ENCODE measurements around the gene NAP1L4. TPM values are rescaled to one million over a fixed set of nuclear protein-coding genes. Genes with fewer than 3 reads are reported as not detected.

NAP1L4 gene
- total RNA-seq, 1 donor from 2014 or later = 172 TPM

DNA sequence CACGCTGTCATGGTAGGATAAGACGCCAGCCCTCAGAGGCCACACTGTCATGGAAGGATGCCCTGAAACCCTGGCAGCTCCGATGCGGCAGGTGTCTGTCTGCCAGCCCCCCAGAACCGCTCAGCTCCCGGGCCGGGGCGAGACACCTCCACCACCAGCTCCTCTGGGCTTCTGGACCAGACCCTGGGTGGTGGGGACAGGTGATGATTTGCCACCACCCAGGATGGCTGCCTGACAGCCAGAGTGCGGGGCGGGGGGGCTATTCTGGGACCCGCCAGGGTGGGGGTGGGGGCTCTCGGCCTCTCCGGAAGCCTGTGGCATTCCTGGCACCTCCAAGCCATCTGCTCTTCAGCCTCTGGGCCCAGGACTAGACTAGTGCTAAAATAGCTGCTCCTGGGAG is 72.3 kb downstream of the NAP1L4 start:
- no peaks in the 10 kb centered on the region for H3K36me3 Mint-ChIP-seq
- no peak for DNase-seq (ENCODE audit: extremely low spot score, unreplicated experiment)
- no peaks in the 10 kb centered on the region for H3K9me3 Mint-ChIP-seq
- H3K4me1 Mint-ChIP-seq (ENCODE audit: unreplicated experiment) = no peaks in the 10 kb centered on the region
- H3K27me3 Mint-ChIP-seq = no peaks in the 10 kb centered on the region
- H3K4me3 Mint-ChIP-seq = no peak overlapping the region
- no peak overlapping the region for H3K27ac Mint-ChIP-seq
- TF ChIP-seq, protein P1, sequence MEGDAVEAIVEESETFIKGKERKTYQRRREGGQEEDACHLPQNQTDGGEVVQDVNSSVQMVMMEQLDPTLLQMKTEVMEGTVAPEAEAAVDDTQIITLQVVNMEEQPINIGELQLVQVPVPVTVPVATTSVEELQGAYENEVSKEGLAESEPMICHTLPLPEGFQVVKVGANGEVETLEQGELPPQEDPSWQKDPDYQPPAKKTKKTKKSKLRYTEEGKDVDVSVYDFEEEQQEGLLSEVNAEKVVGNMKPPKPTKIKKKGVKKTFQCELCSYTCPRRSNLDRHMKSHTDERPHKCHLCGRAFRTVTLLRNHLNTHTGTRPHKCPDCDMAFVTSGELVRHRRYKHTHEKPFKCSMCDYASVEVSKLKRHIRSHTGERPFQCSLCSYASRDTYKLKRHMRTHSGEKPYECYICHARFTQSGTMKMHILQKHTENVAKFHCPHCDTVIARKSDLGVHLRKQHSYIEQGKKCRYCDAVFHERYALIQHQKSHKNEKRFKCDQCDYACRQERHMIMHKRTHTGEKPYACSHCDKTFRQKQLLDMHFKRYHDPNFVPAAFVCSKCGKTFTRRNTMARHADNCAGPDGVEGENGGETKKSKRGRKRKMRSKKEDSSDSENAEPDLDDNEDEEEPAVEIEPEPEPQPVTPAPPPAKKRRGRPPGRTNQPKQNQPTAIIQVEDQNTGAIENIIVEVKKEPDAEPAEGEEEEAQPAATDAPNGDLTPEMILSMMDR (conservative IDR thresholded peaks at IDR 0.05) = no peak

DNA sequence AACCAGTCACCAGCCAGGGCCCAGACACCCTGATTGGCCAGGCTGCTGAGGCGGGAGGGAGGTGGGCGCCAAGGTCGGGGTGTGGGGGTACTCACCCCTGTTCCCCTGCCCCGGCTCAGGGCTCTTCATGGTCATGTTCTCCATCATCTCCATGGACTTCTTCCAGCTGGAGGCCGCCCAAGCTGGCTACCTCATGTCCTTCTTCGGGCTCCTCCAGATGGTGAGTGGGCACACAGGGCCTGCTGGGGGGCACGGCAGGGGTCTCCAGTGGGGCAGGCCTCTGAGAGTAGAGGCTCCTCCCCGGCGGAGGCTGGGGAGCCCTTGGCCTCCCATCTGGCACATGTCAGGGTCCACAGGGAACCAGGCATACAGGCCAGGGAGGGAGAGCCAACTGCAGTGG is 72.9 kb downstream of the NAP1L4 start:
- no peaks in the 10 kb centered on the region for H3K36me3 Mint-ChIP-seq
- H3K4me3 Mint-ChIP-seq = no peak overlapping the region
- TF ChIP-seq, protein P1 (conservative IDR thresholded peaks at IDR 0.05) = no peak
- no peak for DNase-seq (ENCODE audit: extremely low spot score, unreplicated experiment)
- no peaks in the 10 kb centered on the region for H3K9me3 Mint-ChIP-seq
- H3K27ac Mint-ChIP-seq = no peak overlapping the region
- H3K27me3 Mint-ChIP-seq = no peaks in the 10 kb centered on the region
- no peaks in the 10 kb centered on the region for H3K4me1 Mint-ChIP-seq (ENCODE audit: unreplicated experiment)

DNA sequence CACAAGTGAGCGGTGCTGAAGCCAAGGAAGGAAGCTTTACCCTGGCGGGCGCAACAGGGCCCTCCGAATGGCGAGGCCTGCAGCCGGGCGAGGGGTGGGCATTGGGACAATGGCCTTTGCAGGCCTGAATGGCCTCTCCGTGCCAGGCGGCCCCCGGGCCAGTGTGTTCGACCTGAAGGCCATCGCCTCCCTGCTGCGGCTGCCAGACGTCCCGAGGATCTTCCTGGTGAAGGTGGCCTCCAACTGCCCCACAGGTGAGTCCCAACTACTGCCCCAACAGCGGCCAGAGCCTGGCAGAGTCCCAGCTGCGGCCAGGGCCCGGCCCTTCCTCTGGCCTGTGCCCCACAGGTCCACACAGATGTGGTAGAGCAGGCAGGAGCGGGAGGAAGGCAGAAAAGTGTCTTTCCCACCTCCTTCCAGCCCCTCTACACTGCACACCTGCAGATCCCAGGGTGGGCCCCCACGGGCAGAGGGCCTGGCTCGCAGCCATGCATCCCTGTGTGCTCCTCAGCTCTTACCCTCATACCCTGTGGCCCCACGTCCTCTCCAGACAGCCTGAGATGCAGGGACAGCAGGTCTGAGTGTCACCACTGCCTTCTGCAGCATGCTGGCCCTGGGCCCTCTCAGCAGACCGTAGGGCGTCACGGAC is 74.2 kb downstream of the NAP1L4 start:
- no peak for DNase-seq (ENCODE audit: extremely low spot score, unreplicated experiment)
- TF ChIP-seq, protein P1 (conservative IDR thresholded peaks at IDR 0.05) = no peak
- H3K27me3 Mint-ChIP-seq = no peaks in the 10 kb centered on the region
- H3K4me3 Mint-ChIP-seq = no peak overlapping the region
- no peaks in the 10 kb centered on the region for H3K9me3 Mint-ChIP-seq
- H3K4me1 Mint-ChIP-seq (ENCODE audit: unreplicated experiment) = no peaks in the 10 kb centered on the region
- H3K27ac Mint-ChIP-seq = no peak overlapping the region
- no peaks in the 10 kb centered on the region for H3K36me3 Mint-ChIP-seq

DNA sequence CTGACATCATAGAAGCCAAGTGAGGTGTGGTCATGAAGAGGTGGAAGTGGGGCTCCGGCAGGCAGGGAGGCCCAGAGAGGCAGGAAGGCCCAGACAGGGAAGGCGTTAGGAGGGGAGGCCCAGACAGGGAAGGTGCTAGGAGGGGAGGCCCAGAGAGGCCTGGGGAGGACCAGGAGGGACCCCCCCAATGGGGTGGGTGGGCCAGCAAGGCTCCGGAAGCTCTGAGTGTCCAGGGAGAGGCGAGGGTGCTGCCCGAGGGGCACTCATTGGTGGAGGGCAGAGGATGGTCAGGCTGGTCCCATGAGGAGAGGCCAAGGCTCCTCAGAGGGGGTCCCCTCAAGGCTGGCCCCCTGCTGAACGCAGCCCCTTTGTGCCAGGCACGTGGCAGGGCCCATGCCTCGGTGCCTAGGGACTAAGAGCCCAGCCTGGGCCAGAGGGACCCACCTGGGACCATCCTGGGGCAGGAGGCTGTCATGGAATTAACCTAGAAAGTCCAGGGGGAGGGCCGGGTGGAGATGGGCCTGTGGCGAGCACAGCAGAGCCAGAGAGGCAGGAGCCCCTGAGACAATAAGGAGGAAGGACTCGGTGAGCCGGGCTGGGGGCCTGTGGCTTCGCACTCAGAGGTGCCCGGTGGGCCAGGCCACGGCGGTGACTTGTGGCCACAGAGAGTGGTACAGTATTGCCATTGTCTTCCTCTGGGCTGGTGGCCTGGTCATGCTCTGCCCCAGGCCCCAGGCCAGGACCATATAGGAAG is 75.1 kb downstream of the NAP1L4 start:
- DNase-seq (ENCODE audit: extremely low spot score, unreplicated experiment) = no peak
- no peaks in the 10 kb centered on the region for H3K27me3 Mint-ChIP-seq
- H3K4me3 Mint-ChIP-seq = no peak overlapping the region
- H3K9me3 Mint-ChIP-seq = no peaks in the 10 kb centered on the region
- H3K36me3 Mint-ChIP-seq = no peaks in the 10 kb centered on the region
- H3K27ac Mint-ChIP-seq = no peak overlapping the region
- H3K4me1 Mint-ChIP-seq (ENCODE audit: unreplicated experiment) = no peaks in the 10 kb centered on the region
- TF ChIP-seq, protein P1 (conservative IDR thresholded peaks at IDR 0.05) = no peak

DNA sequence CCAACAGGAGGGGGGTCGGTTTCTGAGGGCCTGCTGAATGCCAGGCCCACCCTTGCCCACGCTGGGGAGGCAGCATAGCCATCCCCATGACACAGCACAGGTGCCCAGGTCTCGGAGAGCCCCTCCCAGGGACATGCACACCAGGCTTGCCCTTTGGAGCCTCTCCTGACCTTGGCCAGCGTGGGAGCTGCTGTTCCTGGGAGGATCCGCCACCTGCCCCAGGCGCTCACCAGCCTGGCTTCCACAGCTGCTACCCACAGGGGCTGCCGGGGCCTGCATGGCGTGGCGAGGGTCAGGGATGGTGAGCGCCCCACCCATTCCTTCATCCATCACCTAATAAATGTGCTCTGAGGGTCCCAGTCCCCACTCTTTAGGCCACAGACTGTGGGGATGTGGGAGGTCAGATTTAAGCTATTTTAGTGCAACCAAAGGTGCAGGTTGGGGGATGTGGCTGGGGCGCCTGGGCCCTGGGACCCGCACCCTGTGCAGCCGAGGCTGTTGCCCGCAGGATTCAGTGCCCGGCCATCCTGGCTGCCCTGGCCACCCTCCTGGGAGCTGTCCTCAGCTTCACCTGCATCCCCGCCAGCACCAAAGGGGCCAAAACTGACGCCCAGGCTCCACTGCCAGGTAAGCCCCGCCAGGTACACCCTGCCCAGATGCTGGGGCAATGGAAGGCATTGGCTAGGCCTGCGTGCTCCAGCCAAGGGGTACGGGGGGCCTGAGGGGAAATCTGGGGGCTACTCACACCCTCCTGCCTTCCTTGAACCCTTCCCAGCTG is 75.8 kb downstream of the NAP1L4 start:
- no peak overlapping the region for H3K27ac Mint-ChIP-seq
- TF ChIP-seq, protein P1 (conservative IDR thresholded peaks at IDR 0.05) = no peak
- no peak for DNase-seq (ENCODE audit: extremely low spot score, unreplicated experiment)
- no peaks in the 10 kb centered on the region for H3K27me3 Mint-ChIP-seq
- no peaks in the 10 kb centered on the region for H3K9me3 Mint-ChIP-seq
- peaks cover 5% of the 10 kb centered on the region for H3K4me1 Mint-ChIP-seq (ENCODE audit: unreplicated experiment)
- no peaks in the 10 kb centered on the region for H3K36me3 Mint-ChIP-seq
- no peak overlapping the region for H3K4me3 Mint-ChIP-seq

Data from type B pancreatic cell (in vitro differentiated cells).